SKM-1 (cell line): ENCODE results near the gene SMAP1.
A peak's percentile ranks its signal among the peaks of the same experiment; 100 is the strongest.

Source experiments
- DNase-seq: peaks from one replicate; lab custom pipeline; 2025; ENCODE audit not compliant: unreplicated experiment; lab: John Stamatoyannopoulos, UW

SMAP1 gene

GRCh38 chr6:70667711-70668498 is at the start of gene SMAP1:
TSS of gene SMAP1 (plus strand) at chr6:70667883. CDS start at chr6:70668024, 141 bp downstream.
- DNase-seq: peak; percentile 80

- DNase-seq: no peak
Measured at GRCh38 chr6:70620746-70621145, 46.9 kb upstream of the SMAP1 start.

- DNase-seq: no peak
Measured at GRCh38 chr6:70622461-70622860, 45.2 kb upstream of the SMAP1 start.

- no peak for DNase-seq
Measured at GRCh38 chr6:70625436-70625835, 42.2 kb upstream of the SMAP1 start.

GRCh38 chr6:70627500-70628254 is 40.0 kb upstream of the SMAP1 start:
- DNase-seq: no peak

GRCh38 chr6:70629929-70630328 is 37.8 kb upstream of the SMAP1 start:
- DNase-seq: no peak

GRCh38 chr6:70633870-70634269 is 33.8 kb upstream of the SMAP1 start:
- DNase-seq: no peak

- no peak for DNase-seq
Measured at GRCh38 chr6:70636596-70636995, 31.1 kb upstream of the SMAP1 start.

- no peak for DNase-seq
Measured at GRCh38 chr6:70638468-70638867, 29.2 kb upstream of the SMAP1 start.

GRCh38 chr6:70651326-70651905 is 16.3 kb upstream of the SMAP1 start:
- DNase-seq: no peak

- DNase-seq: no peak
Measured at GRCh38 chr6:70652216-70652615, 15.5 kb upstream of the SMAP1 start.

GRCh38 chr6:70657706-70658105 is 10.0 kb upstream of the SMAP1 start:
- no peak for DNase-seq

- DNase-seq: no peak
Measured at GRCh38 chr6:70663881-70664466, 3.7 kb upstream of the SMAP1 start.

GRCh38 chr6:70666706-70667105 is 977 bp upstream of the SMAP1 start:
- no peak for DNase-seq

- DNase-seq: no peak
Measured at GRCh38 chr6:70667256-70667710, 400 bp upstream of the SMAP1 start.

GRCh38 chr6:70668499-70668812 is 773 bp downstream of the SMAP1 start:
- DNase-seq: no peak

GRCh38 chr6:70669133-70669532 is 1.4 kb downstream of the SMAP1 start:
- DNase-seq: no peak

GRCh38 chr6:70672549-70672948 is 4.9 kb downstream of the SMAP1 start:
- no peak for DNase-seq

- DNase-seq: no peak
Measured at GRCh38 chr6:70673054-70673453, 5.4 kb downstream of the SMAP1 start.

GRCh38 chr6:70673601-70674000 is 5.9 kb downstream of the SMAP1 start:
- DNase-seq: no peak

- DNase-seq: no peak
Measured at GRCh38 chr6:70675822-70676221, 8.1 kb downstream of the SMAP1 start.

GRCh38 chr6:70676821-70677220 is 9.1 kb downstream of the SMAP1 start:
- DNase-seq: no peak
